Renal pelvis (tissue), 4 donors: ENCODE data around the gene LIM2. TPM values are rescaled to one million over a fixed set of nuclear protein-coding genes. Genes with fewer than 3 reads are reported as not detected.

Experiments
- DNase-seq: peaks from one replicate; pipeline ENCODE4 v3.0.0-alpha.2; 2013
- polyA plus RNA-seq, 3 donors: library from polyadenylated mRNA; unstranded; fragments of 120-200 nt; gene quantifications; one replicate each; pipeline ENCODE4 v1.2.1, GENCODE V29; 2013; ENCODE audit not compliant: insufficient read length in 3 of 3

Gene LIM2
- polyA plus RNA-seq, 3 donors: 0.35 to 0.60 (median 0.44) TPM

- peak; percentile 98 for DNase-seq
These were observed 21.2 kb downstream of the LIM2 start for GRCh38 chr19:51366389-51367254.

- no peak for DNase-seq
These were observed 21.8 kb downstream of the LIM2 start, which contains the start of gene ETFB for GRCh38 chr19:51365965-51366388. TSS of gene ETFB (minus strand) at chr19:51366388. CDS start at chr19:51366326, 62 bp downstream.

GRCh38 chr19:51365211-51365964 lies 22.4 kb downstream of the LIM2 start:
- DNase-seq: no peak

- no peak for DNase-seq
These were observed 23.3 kb downstream of the LIM2 start for GRCh38 chr19:51364200-51365106.

- no peak for DNase-seq
These were observed 26.5 kb downstream of the LIM2 start for GRCh38 chr19:51361239-51361638.

- DNase-seq: no peak
These were observed 28.5 kb downstream of the LIM2 start for GRCh38 chr19:51359294-51359693.

- DNase-seq: no peak
These were observed 29.8 kb downstream of the LIM2 start for GRCh38 chr19:51357952-51358351.

- no peak for DNase-seq
These were observed 31.5 kb downstream of the LIM2 start for GRCh38 chr19:51356159-51356801.

- peak; percentile 52 for DNase-seq
These were observed 33.0 kb downstream of the LIM2 start for GRCh38 chr19:51354742-51355148.

GRCh38 chr19:51354103-51354741 lies 33.6 kb downstream of the LIM2 start:
- no peak for DNase-seq

- no peak for DNase-seq
These were observed 34.9 kb downstream of the LIM2 start for GRCh38 chr19:51352783-51353360.

GRCh38 chr19:51351266-51351990 lies 36.3 kb downstream of the LIM2 start:
- DNase-seq: no peak

GRCh38 chr19:51347209-51347928 lies 40.4 kb downstream of the LIM2 start:
- DNase-seq: no peak

GRCh38 chr19:51346742-51347141 lies 41.0 kb downstream of the LIM2 start:
- no peak for DNase-seq

- no peak for DNase-seq
These were observed 42.6 kb downstream of the LIM2 start for GRCh38 chr19:51345076-51345620.

GRCh38 chr19:51342631-51343569 lies 44.9 kb downstream of the LIM2 start:
- no peak for DNase-seq

- DNase-seq: no peak
These were observed 45.7 kb downstream of the LIM2 start, which contains the start of gene VSIG10L for GRCh38 chr19:51341976-51342580. TSS of gene VSIG10L (minus strand) at chr19:51342139. CDS start at chr19:51342124, 15 bp downstream.
